Right atrium auricular region (tissue), 2 donors: Measurements from ENCODE around the gene SLC8A1. TPM values are rescaled to one million over a fixed set of nuclear protein-coding genes. Genes with fewer than 3 reads are reported as not detected.

ENCODE experiments used
- DNase-seq: peaks from one replicate; pipeline ENCODE4 v3.0.0-alpha.2; 2019; ENCODE audit warnings: low spot score
- H3K27ac ChIP-seq, 2 donors: fragments of 200-600 bp; sonication (generic); 1 replicate in 1 of 2; 2 replicates in 1 of 2; pipeline ENCODE4 v1.5.1; 2016 to 2019
- H3K27me3 ChIP-seq, 2 donors: fragments of 200-600 bp; sonication (generic); one replicate each; pipeline versions ENCODE4 v1.5.1 to v1.6.0; 2017 to 2019
- H3K36me3 ChIP-seq: fragments of 200-600 bp; sonication (generic); one replicate; pipeline ENCODE4 v1.5.1; 2016
- H3K4me1 ChIP-seq, 2 donors: fragments of 200-600 bp; sonication (generic); one replicate each; pipeline versions ENCODE4 v1.5.1 to v1.6.0; 2017 to 2019
- H3K4me3 ChIP-seq, 2 donors: fragments of 200-600 bp; sonication (generic); 1 replicate in 1 of 2; 2 replicates in 1 of 2; pipeline ENCODE4 v1.5.1; 2017 to 2019; ENCODE audit warnings: mild to moderate bottlenecking in 1 of 2, moderate library complexity in 1 of 2
- H3K9me3 ChIP-seq, 2 donors: fragments of 200-600 bp; sonication (generic); one replicate each; pipeline ENCODE4 v1.5.1; 2019
- total RNA-seq, 2 donors: library from RNA; depleted of rRNA; stranded (reverse); fragments of >200 nt; gene quantifications; one replicate each; pipeline ENCODE4 v1.1.0, GENCODE V29; 2016
- TF ChIP-seq, protein P1 (sequence below), 2 donors: fragments of 200-600 bp; sonication (generic); IDR thresholded peaks; one replicate each; pipeline ENCODE4 v1.5.1; 2019; ENCODE audit warnings: antibody characterized with exemption in 2 of 2

The SLC8A1 gene
- total RNA-seq, 2 donors from 2014 or later = 493 to 738 TPM

DNA sequence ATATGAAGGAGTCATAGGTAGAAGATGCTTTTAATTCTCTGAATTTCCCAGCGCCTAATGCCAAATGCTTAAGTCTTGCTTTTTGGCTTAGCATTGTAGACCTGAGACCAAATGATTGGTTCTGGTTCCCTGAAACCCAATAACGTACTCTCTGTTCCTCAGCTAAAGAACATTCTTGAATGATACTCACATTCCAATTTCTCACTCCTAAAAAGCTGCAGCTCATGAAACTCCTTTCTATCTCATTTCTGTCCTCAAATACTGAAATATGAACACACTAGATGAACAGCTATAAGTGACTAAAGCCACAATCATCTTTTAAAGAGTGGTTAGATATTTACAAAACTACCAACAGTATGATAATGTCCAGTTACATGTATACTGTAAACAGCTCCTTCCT, 272.1 kb downstream of the SLC8A1 start:
- Histone ChIP-seq H3K9me3 (no peaks in the 10 kb centered on the region), H3K27me3 (no peaks in the 10 kb centered on the region), H3K4me3 (no peak overlapping the region), H3K27ac (no peak overlapping the region), H3K4me1 (peaks cover 0 to 14% of the 10 kb centered on the region in 2 donors), H3K36me3 (peaks cover 11% of the 10 kb centered on the region)
- no peak for DNase-seq
- TF ChIP-seq, protein P1, sequence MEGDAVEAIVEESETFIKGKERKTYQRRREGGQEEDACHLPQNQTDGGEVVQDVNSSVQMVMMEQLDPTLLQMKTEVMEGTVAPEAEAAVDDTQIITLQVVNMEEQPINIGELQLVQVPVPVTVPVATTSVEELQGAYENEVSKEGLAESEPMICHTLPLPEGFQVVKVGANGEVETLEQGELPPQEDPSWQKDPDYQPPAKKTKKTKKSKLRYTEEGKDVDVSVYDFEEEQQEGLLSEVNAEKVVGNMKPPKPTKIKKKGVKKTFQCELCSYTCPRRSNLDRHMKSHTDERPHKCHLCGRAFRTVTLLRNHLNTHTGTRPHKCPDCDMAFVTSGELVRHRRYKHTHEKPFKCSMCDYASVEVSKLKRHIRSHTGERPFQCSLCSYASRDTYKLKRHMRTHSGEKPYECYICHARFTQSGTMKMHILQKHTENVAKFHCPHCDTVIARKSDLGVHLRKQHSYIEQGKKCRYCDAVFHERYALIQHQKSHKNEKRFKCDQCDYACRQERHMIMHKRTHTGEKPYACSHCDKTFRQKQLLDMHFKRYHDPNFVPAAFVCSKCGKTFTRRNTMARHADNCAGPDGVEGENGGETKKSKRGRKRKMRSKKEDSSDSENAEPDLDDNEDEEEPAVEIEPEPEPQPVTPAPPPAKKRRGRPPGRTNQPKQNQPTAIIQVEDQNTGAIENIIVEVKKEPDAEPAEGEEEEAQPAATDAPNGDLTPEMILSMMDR (IDR thresholded peaks at IDR 0.05) = no peak

DNA sequence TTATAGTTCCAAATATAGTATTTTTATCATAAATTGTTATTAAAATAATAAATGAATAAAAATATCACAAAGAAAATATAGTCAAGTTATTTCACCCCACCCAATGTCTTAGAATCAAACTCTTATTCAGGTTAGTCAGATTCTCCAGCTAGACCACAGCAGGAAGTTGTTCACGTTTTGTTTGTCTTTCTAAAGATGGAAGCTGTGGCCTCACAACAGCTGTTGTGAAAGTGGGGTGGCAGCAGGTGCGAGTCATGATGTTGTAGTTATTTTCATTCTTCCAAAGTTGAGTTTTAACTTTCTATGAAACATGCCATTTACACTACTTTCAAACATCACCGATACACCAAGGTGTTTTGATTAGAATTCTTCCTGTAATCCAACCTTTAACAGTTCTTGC, 272.9 kb downstream of the SLC8A1 start:
- H3K27ac ChIP-seq = no peak overlapping the region
- TF ChIP-seq, protein P1 (IDR thresholded peaks at IDR 0.05) = no peak
- H3K9me3 ChIP-seq = no peaks in the 10 kb centered on the region
- DNase-seq = no peak
- H3K4me3 ChIP-seq = no peak overlapping the region
- H3K4me1 ChIP-seq = peaks cover 0 to 14% of the 10 kb centered on the region in 2 donors
- H3K36me3 ChIP-seq = peaks cover 11% of the 10 kb centered on the region
- no peaks in the 10 kb centered on the region for H3K27me3 ChIP-seq

DNA sequence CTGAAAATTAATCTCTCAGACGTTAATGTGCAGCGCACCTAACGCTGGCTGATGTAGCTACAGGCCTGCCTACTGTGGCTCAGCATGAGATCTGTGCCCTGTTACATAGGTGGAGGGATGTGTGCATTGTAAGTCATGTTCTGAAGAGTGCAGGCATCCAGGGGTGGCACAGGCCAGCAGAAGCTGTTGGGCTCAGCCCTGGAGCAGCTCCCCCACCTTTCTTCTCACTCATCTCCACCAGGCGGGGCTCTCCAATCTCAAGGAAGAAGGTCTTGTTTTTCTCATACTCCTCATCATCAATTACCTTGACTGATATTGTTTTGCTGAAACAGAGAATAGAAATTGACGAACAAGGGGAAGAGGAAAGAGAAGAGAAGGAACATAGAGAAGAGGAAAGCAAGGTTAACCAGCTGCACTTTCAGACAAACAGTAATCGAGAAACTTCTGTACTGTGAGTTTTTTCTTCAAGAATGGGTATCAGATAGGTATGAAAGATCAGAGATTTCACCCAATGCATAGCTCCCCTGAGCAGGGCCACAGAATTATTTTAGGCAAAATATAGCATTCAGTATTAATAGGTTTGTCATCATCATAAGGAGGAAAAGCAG, 273.6 kb downstream of the SLC8A1 start:
- no peak overlapping the region for H3K4me3 ChIP-seq
- peaks cover 0 to 14% of the 10 kb centered on the region in 2 donors for H3K4me1 ChIP-seq
- no peak overlapping the region for H3K27ac ChIP-seq
- no peaks in the 10 kb centered on the region for H3K9me3 ChIP-seq
- DNase-seq = no peak
- no peaks in the 10 kb centered on the region for H3K27me3 ChIP-seq
- TF ChIP-seq, protein P1 (IDR thresholded peaks at IDR 0.05) = no peak
- peaks cover 11% of the 10 kb centered on the region for H3K36me3 ChIP-seq

DNA sequence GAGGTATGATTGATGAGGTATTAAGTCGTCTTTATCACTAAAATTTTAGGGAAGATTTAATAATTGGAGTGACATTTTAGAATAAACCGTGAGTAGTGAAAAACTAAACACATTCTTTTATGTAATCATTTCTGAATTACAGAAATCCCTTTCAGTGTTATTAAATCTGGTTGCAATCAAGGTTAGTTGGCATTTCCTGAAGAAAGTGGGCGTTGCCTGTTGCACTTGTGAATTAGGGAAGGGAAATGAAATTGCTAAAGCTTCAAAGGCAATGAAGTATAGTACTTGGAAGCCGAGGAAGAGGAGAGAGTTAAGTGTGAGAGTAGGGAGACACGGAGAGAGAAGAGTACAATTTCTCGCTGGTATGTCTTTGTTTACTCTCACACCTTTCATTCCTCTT, 274.5 kb downstream of the SLC8A1 start:
- H3K4me1 ChIP-seq = peaks cover 0 to 14% of the 10 kb centered on the region in 2 donors
- H3K36me3 ChIP-seq = peaks cover 11% of the 10 kb centered on the region
- no peak overlapping the region for H3K4me3 ChIP-seq
- no peak overlapping the region for H3K27ac ChIP-seq
- DNase-seq = no peak
- no peaks in the 10 kb centered on the region for H3K9me3 ChIP-seq
- TF ChIP-seq, protein P1 (IDR thresholded peaks at IDR 0.05) = no peak
- no peaks in the 10 kb centered on the region for H3K27me3 ChIP-seq

DNA sequence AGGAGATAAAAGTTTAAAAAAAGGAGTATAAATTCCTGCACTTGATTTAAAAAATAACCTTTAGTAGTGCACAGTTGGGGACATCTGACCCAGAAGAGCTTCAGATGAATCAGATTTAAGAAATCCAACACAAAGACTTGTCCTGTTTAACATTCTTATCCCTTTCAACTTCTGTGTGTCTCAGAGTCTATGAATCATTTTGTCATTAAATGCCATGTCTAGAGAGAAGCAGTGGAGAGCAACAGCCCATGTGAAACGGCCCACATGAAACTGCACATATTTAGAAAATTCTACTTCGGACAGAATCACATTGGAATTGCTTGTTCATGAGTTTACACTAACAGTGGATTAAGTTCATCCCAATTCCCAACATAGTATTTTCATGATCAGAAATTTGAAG, 278.6 kb downstream of the SLC8A1 start:
- H3K36me3 ChIP-seq = peaks cover 9% of the 10 kb centered on the region
- TF ChIP-seq, protein P1 (IDR thresholded peaks at IDR 0.05) = no peak
- no peak overlapping the region for H3K27ac ChIP-seq
- H3K4me3 ChIP-seq = no peak overlapping the region
- DNase-seq = no peak
- H3K4me1 ChIP-seq = no peaks in the 10 kb centered on the region
- no peaks in the 10 kb centered on the region for H3K27me3 ChIP-seq
- no peaks in the 10 kb centered on the region for H3K9me3 ChIP-seq

DNA sequence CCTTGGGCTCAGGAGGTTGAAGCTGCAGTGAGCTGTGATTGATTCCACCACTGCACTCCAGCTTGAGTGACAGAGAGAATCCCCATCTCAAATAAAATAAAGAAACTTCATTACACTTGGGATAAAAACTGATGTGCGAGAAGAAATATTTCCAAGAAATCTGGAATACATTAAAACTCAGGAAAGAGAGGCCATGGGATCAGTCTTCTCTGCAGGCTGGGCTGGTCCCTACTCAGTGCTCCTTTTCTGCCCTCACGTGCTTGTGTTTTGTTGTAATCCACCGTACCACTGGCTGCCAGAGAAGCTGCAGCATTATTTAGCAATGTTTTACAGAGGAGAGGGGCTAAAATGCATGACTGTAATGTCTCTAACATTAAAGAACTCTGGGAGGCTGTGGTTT, 282.0 kb downstream of the SLC8A1 start:
- H3K9me3 ChIP-seq = no peaks in the 10 kb centered on the region
- H3K4me3 ChIP-seq = no peak overlapping the region
- TF ChIP-seq, protein P1 (IDR thresholded peaks at IDR 0.05) = no peak
- no peak overlapping the region for H3K27ac ChIP-seq
- DNase-seq = no peak
- peaks cover 1% of the 10 kb centered on the region for H3K36me3 ChIP-seq
- peaks cover 0 to 15% of the 10 kb centered on the region in 2 donors for H3K4me1 ChIP-seq
- no peaks in the 10 kb centered on the region for H3K27me3 ChIP-seq
